ENCODE data around the gene KCNK13.
"Not testable (repeated sequence)": the region's sequence is repeated elsewhere in the genome, so short reads cannot be mapped to it uniquely, and the experiment has no call there.

KCNK13 gene

DNA sequence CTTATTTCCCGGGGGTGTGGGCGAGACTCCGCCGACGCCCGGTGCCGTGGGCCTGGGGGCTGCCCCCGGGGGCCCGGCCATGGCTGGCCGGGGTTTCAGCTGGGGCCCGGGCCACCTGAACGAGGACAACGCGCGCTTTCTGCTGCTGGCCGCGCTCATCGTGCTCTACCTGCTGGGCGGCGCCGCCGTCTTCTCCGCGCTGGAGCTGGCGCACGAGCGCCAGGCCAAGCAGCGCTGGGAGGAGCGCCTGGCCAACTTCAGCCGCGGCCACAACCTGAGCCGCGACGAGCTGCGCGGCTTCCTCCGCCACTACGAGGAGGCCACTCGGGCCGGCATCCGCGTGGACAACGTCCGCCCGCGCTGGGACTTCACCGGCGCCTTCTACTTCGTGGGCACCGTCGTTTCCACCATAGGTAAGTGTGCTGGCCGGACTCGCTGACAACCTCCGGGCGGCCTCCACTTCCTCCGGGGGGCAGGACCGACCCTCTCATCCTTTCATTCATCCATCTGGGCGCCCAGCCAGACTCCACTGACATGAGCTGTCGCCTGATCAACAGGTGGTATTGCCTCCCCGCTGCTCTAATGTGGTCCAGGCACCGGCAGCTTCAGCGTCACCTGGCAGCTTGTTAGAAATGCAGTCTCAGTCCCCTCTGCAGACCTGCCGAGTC lies 467 bp downstream of the KCNK13 start:
- DNase-seq, result peak; percentile 44

DNA sequence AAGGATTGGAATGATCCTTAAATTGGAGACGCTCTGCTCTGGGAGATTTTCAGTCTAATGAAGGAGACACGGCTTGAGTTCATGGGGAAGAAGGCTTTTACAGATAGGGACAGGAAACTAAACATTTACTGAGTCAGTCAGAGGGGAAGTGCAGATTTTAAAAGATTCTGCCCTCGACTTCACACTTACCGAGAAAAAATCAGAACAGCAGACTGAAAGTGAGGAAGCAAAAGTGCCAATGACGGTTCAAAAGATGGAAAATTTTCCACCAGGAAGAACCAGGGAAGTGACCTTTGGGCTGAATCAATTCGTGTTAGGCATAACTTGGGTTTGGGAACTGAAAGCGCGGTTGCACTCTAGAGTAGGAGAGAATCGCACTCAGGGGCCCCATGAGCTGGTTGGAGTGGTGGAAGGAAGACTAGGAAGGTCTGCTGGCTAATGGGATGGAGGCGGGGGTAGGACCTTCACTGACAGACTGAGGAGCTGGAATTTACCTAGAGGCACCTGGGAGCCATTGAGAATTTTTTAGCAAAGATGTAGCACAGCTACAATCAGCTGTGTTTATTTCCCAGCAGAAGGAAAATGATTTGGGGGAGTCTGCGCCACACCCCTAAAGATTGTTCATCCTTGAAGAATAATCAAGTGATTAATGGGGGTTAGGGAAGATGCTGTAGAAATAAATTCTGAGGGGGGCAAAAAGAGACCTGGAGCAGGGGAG lies 1.2 kb downstream of the KCNK13 start:
- no peak for DNase-seq

DNA sequence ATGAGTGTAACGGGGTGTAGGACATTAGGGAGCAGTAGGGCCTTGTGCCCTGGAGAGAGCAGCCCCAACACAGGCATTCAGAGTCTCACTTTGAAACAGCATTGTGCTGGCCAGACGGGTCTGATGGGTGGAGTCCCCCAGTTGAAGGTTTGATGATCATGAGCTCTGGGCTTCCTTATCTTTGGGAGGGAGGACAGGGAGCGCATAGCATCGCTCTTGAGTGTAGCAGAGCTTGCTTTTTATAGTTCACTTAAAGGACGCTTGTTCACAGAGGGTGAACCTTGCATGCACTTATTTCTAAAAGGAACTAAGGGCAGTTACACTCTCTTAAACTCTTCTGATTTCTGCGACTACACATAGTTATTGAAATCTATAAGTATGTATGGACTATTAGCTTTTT lies 10.6 kb downstream of the KCNK13 start:
- DNase-seq, result no peak

DNA sequence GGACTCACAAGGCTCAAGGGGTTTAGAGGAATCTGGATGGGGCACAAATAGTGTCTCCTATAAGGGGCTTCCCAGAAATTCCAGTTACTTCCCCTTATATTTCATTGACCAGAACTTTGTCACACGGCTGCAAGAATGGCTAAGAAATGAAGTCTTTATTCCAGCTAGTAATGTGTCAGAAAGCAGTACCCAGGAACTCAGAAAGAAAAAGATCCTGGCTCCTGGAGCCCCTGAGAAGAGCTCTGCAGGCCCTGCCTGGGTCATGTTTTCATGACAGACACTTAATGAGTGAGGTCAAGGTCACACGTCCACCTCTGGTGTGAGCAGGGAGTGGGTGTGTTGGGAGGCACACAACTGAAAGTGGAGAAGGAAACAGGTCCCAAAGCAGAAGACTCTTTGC lies 17.8 kb downstream of the KCNK13 start:
- DNase-seq, result no peak

DNA sequence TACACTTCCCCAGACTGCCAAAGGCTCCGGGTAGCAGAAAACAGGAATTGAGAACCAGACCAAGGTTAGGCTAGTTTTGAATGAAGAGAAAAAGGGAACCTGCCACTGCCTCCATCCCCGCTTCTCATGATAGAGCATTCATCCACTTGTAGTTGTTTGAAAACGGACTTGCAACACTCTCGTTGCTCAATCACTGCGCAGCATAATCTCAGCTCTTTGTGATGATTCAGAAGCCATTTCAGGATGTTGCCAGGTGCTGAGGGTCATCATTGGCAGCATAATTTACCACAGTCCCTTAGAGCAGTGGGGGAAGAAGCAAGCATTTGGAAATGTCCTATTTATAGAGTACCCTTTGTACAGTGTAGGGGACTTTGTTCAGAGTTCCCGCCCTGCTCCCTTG lies 25.6 kb downstream of the KCNK13 start:
- no peak for DNase-seq

GRCh38 chr14:90088176-90088575 lies 26.4 kb downstream of the KCNK13 start:
- DNase-seq, result no peak

DNA sequence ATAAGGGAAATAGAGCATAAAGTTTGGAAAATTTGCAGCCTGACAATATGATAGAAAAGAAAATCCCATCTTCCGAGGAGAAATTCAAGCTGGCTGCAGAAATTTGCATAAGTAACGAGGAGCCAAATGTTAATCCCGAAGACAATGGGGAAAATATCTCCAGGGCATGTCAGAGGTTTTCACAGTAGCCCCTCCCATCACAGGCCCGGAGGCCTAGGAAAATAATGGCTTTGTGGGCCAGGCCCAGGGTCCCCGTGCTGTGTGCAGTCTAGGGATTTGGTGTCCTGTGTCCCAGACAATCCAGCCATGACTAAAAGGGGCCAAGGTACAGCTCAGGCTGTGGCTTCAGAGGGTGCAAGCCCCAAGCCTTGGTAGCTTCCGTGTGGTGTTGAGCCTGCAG lies 27.7 kb downstream of the KCNK13 start:
- not testable (repeated sequence) for DNase-seq

GRCh38 chr14:90091393-90091792 lies 29.6 kb downstream of the KCNK13 start:
- DNase-seq, result no peak

DNA sequence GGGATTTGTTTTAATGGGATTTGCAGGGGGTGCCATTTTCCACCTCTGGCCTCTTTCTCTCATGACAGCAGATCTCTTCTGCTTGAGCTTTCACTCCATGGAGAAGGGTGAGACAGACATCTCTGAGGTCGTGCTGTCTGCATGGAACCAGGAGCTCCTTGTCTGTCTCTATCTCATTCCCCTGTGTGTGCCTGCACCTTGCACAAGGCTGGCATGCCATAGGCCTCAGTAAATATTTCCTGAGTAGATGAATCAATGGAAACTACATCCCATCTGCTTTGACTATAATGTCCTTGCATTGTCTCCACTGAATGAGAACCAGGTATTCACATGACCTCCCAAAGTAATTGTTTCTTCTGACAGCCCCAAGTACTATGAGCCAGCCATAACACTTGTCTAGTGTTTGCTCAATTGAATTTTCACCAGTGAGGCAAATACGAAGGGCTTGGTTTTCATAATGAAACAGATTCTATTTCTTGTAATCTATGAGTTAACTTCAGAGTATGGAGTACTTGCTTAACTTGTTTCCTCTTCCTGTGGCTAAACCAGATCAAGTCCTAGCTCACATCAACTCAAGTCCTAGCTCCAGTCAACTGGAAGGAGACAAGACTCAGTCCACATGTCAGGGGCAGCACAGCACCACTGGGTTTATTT lies 32.3 kb downstream of the KCNK13 start:
- DNase-seq, result peak; percentile 16

GRCh38 chr14:90095096-90095495 lies 33.3 kb downstream of the KCNK13 start:
- DNase-seq, result no peak

DNA sequence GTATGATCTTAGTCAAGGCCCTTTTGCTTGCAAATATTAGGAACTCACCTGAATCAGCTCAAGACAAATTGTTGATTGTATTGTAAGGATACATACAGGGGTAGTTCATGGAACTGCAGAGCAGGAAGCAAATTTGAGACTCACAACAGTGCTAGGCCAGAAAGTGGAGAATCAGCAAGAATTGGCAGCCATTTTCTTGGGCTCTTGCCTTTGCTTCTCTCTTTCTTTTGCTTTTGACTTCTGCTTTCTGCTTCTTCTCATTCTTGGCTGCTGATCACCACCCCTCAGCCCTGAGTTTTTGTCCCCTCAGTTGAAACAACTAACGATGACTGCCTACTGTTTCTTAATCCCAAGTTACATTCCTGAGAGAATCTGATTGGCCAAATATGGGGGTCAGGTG lies 34.8 kb downstream of the KCNK13 start:
- no peak for DNase-seq

DNA sequence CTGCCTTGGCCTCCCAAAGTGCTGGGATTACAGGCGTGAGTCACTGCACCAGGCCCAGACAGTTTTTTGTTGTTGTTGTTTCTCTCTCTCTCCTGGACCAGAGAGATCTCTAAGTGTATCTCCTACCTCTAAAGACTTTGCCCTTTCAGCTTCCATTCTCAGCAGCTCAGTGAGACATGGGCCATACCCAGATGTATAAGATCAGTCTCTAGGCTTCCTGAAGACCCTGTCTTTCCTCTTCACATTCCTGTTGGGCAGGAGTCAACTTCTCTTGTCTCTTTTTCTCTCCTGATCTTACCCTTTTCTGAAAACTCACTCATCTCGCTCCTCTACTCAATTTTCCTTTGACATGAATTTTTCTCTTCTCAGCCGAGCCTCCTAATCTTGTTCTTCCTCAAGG lies 42.0 kb downstream of the KCNK13 start:
- DNase-seq, result no peak

- no peak for DNase-seq
Observed at GRCh38 chr14:90105756-90106155, 44.0 kb downstream of the KCNK13 start.

- DNase-seq, result no peak
Observed at GRCh38 chr14:90107789-90108188, 46.0 kb downstream of the KCNK13 start.

- DNase-seq, result no peak
Observed at GRCh38 chr14:90109858-90110257, 48.1 kb downstream of the KCNK13 start.

DNA sequence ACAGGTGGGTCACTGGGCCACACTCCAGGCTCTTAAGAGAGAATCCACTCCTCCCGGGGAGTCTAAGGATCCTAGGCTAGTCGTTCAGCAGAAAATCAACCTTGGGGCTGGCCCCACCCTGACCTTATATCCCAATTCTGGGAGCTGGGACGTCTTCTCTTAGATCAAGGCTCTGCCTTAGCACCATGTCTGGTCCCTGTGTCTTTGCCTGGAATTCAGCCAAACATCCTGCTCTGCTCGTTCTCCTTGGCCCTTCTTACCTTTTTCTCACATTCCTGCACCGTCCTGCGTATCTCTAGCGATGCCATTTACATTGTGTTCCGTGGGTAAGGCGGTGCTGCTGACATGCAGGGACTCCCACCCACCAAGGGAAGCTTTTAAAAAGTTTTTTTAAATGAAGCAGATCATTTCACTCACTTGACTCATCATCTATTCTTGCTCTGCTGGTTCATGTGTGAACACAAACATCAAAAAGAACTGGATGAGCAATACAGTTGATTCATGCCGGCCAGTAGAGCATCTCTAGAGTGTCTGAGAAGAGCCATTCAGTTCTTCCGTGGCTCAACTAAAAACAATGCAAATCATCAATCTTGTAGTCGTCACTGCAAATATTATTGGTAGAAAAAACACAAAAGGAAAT lies 50.2 kb downstream of the KCNK13 start:
- DNase-seq, result no peak

GRCh38 chr14:90114554-90114953 lies 52.8 kb downstream of the KCNK13 start:
- no peak for DNase-seq

DNA sequence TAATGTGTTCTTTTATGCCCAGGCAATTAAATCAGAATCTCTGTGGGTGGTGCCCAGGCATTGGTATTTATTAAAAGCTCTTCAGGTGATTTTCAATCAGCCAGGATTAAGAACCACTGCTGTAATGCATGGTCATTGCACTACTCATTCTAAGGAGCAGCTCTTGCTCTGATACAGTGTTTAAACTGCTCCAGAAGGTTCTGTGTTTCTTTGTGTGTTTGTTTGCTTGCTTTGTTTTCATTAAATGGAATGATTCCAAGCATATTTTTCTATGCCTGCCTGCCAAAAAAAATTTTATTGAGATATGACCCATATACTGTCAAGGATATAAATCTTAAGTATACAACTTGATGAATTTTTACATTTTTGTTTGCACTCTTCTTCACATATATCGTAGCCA lies 54.0 kb downstream of the KCNK13 start:
- no peak for DNase-seq

GRCh38 chr14:90116444-90116843 lies 54.6 kb downstream of the KCNK13 start:
- no peak for DNase-seq

DNA sequence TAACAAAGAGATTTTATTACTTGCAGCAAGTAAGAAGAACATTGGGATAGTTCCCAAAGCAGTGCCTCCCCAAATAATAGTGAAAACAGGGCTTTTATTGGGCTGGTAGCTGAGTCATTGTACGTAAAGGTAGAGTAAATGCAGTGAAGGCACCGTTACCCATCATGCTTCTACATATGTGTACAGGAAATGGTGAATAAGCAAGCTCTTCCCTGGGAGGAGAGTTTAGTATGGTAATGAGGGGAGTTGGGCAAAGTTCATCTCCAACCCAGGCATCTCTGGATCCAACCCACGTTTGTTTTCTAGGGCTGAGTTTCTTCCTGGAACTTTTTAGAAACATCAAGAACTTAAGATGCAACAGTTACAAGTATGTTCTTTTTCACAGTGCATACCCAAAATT lies 56.2 kb downstream of the KCNK13 start:
- no peak for DNase-seq

- DNase-seq, result no peak
Observed at GRCh38 chr14:90126260-90126659, 64.5 kb downstream of the KCNK13 start.

DNA sequence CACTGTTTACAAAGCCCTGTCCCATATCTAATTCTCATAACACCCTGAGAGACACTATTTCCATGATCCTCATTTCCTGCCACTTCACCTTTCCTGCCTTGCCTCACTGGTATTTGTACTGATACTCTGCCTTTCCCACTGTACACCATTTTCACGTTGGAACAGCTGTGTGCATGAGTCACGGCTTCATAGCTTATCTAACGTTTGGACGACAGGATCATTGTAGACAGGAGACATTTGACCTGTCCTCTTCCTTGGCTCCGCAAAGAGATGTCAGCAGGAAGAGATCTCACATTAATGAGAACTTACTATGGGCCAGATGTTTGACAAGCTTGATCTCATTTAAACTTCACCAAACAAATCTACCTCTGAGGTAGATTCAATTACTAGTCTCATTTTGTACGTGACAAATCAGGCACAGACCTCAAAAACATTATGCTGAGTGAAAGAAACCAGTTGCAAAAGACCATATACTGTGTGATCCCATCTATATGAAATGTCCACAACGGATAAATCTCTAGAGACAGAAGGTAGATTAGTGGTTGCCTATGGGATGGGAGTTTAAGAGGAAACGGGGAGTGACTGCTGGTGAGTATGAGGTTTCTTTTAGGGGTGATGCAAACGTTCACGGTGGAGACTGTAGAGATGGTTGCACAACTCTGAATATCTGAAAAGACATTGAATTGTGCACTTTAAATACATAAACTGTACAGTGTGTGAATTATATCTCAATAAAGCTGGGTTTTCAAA lies 71.2 kb downstream of the KCNK13 start:
- no peak for DNase-seq

- no peak for DNase-seq
Observed at GRCh38 chr14:90136904-90137303, 75.1 kb downstream of the KCNK13 start.

All from NCI-H510A (cell line).